Measurements from ENCODE around the gene SPC24.
"Not testable (repeated sequence)": the region's sequence is repeated elsewhere in the genome, so short reads cannot be mapped to it uniquely, and the experiment has no call there.

SPC24 gene

GRCh38 chr19:11166281-11167142 lies 10.9 kb upstream of the SPC24 start:
- no peak for DNase-seq

- DNase-seq = no peak
Observed at GRCh38 chr19:11165486-11166030, 10.0 kb upstream of the SPC24 start.

- peak in 47 of 56 donors; percentile 8 to 76 (median 41) for DNase-seq
Observed at GRCh38 chr19:11164879-11165406, 9.4 kb upstream of the SPC24 start.

GRCh38 chr19:11164296-11164695 lies 8.7 kb upstream of the SPC24 start:
- peak in 1 of 56 donors; percentile 7 for DNase-seq

- DNase-seq = not testable (repeated sequence)
Observed at GRCh38 chr19:11160440-11160768, 4.8 kb upstream of the SPC24 start.

GRCh38 chr19:11159598-11160439 lies 4.2 kb upstream of the SPC24 start:
- DNase-seq = no peak

- DNase-seq = no peak
Observed at GRCh38 chr19:11154683-11155047, 917 bp downstream of the SPC24 start.

GRCh38 chr19:11152318-11153062 lies 3.1 kb downstream of the SPC24 start:
- peak in 9 of 56 donors; percentile 2 to 29 (median 7) for DNase-seq

- DNase-seq = no peak
Observed at GRCh38 chr19:11151181-11151580, 4.4 kb downstream of the SPC24 start.

- DNase-seq = no peak
Observed at GRCh38 chr19:11148001-11148400, 7.6 kb downstream of the SPC24 start.

GRCh38 chr19:11145536-11145924 lies 10.1 kb downstream of the SPC24 start:
- no peak for DNase-seq

- peak in 45 of 56 donors; percentile 2 to 79 (median 28) for DNase-seq
Observed at GRCh38 chr19:11142528-11143171, 12.9 kb downstream of the SPC24 start.

- no peak for DNase-seq
Observed at GRCh38 chr19:11141937-11142527, 13.6 kb downstream of the SPC24 start.

- no peak for DNase-seq
Observed at GRCh38 chr19:11140896-11141295, 14.7 kb downstream of the SPC24 start.

GRCh38 chr19:11140023-11140538 lies 15.5 kb downstream of the SPC24 start:
- DNase-seq = not testable (repeated sequence)

- peak in 42 of 56 donors; percentile 1 to 76 (median 28) for DNase-seq
Observed at GRCh38 chr19:11138601-11139300, 16.8 kb downstream of the SPC24 start.

- peak in 53 of 56 donors; percentile 23 to 87 (median 65) for DNase-seq
Observed at GRCh38 chr19:11137542-11138384, 17.8 kb downstream of the SPC24 start.

GRCh38 chr19:11136400-11137101 lies 19.0 kb downstream of the SPC24 start:
- DNase-seq = no peak

Measured in nucleus accumbens (tissue), 56 donors.